IMR-90 (cell line): ENCODE measurements around the gene ADAP2.
"Not testable (repeated sequence)": the region's sequence is repeated elsewhere in the genome, so short reads cannot be mapped to it uniquely, and the experiment has no call there.

Experiments
- CEBPB ChIP-seq: IDR thresholded peaks from 2 replicates; pipeline ENCODE4 v1.6.1; 2012; ENCODE audit warnings: low read depth, low read length, improper control_type of control experiment
- CHD1 ChIP-seq: IDR thresholded peaks from 2 replicates; pipeline ENCODE4 v1.6.1; 2012; ENCODE audit warnings: low read depth, low read length, improper control_type of control experiment
- CTCF ChIP-seq: conservative IDR thresholded peaks from 2 replicates; pipeline ENCODE4 v1.5.1; 2012; ENCODE audit warnings: mild to moderate bottlenecking, low read depth, low read length, improper control_type of control experiment
- FOS ChIP-seq: fragments of 150-350 bp; IDR thresholded peaks from 2 replicates; pipeline ENCODE4 v1.6.1; 2016; ENCODE audit warnings: low read depth, low read length
- POLR2A ChIP-seq: IDR thresholded peaks from 2 replicates; pipeline ENCODE4 v1.6.1; 2012; ENCODE audit warnings: mild to moderate bottlenecking, low read depth, low read length

DNA sequence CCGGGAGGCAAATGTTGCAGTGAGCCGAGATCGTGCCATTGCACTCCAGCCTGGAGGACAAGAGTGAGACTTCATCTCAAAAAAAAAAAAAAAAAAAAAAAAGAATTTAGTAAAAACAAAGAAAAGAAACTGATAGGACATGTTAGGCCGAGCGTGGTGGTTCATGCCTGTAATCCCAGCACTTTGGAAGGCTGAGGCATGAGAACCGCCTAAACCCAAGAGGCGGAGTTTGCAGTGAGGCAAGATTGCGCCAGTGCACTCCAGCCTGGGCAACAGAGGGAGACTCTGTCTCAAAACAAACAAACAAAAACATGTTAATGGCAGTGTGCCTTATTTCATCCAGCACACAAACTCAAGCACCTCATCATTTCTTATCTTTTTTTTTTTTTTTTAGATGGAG lies 42.6 kb downstream of the ADAP2 start:
- TF ChIP-seq CTCF, CEBPB, CHD1, FOS, POLR2A: not testable (repeated sequence)
